GM18499 (cell line): Measurements from ENCODE around the gene TUT7.

Source experiments
- ATAC-seq: cut with Tn5 transposase; IDR thresholded peaks from one replicate; pipeline ENCODE4 v1.9.1; 2021; ENCODE audit warnings: moderate number of reproducible peaks; ENCODE audit not compliant: insufficient read depth, unreplicated experiment

TUT7 gene

GRCh38 chr9:86274821-86275643 lies 79.2 kb downstream of the TUT7 start:
- ATAC-seq, result no peak

- ATAC-seq, result no peak
Measured at GRCh38 chr9:86272221-86272620, 82.0 kb downstream of the TUT7 start.

DNA sequence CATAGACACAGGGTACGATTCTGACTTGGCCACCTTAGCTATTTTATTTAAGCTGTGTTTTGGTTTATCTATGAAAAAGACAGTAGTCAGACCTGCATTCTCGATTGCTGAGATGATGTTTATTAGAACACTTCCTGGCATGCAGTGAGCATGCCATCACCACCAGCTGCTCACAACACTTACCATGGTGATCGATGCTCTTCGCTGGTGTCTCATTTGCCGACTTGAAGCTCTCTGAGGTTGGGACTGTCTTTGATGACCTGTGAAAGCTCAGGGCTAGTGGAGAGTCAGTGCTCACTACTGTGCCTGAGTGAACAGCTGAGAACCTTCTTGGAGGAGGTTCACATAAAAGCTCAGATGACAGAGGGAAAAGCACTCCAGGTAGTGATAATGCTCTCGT lies 90.3 kb downstream of the TUT7 start:
- no peak for ATAC-seq

DNA sequence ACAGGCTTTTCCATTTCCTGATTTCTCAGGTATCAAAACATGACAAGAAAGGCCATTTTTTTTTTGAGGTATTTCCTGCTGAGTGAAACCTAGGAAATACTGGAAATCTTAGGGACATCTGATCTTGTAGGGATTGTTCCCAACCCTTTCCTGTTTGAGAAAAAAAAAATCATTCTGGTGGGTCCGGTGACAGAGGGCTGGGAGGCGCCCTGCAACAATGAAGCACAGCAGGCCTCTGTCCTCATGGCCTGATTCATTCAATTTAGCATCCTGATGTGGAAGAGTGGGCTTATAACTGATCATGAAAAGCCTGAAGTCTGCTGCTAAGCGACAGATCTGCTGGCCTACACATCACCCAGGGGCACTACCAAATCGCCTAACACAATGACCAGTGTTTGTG lies 91.7 kb downstream of the TUT7 start:
- no peak for ATAC-seq

GRCh38 chr9:86259557-86259956 lies 94.7 kb downstream of the TUT7 start, which contains the start of gene C9orf153:
C9orf153 (minus strand) TSS chr9:86259657; CDS start chr9:86229603, 30,054 bp downstream.
- no peak for ATAC-seq

GRCh38 chr9:86257391-86257790 lies 96.8 kb downstream of the TUT7 start:
- no peak for ATAC-seq

- no peak for ATAC-seq
Measured at GRCh38 chr9:86256653-86257052, 97.6 kb downstream of the TUT7 start.

DNA sequence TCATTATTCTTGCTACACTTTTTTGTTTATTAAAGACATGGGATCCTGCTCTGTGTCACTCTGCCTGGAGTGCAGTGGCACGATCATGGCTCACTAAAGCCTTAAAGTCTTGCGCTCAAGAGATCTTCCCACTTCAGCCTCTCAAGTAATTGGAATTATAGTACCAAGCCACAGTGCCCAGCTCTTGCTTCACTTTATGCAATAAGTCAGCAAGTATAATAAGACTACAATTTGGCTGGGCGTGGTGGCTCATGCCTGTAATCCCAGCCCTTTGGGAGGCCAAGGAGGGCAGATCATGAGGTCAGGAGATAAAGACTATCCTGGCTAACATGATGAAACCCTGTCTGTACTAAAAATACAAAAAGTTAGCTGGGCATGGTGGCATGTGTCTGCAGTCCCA lies 100.6 kb downstream of the TUT7 start:
- no peak for ATAC-seq

GRCh38 chr9:86252870-86253269 lies 101.3 kb downstream of the TUT7 start:
- no peak for ATAC-seq

GRCh38 chr9:86250123-86250522 lies 104.1 kb downstream of the TUT7 start:
- no peak for ATAC-seq

- no peak for ATAC-seq
Measured at GRCh38 chr9:86248746-86249145, 105.5 kb downstream of the TUT7 start.

GRCh38 chr9:86246752-86247161 lies 107.5 kb downstream of the TUT7 start:
- no peak for ATAC-seq

DNA sequence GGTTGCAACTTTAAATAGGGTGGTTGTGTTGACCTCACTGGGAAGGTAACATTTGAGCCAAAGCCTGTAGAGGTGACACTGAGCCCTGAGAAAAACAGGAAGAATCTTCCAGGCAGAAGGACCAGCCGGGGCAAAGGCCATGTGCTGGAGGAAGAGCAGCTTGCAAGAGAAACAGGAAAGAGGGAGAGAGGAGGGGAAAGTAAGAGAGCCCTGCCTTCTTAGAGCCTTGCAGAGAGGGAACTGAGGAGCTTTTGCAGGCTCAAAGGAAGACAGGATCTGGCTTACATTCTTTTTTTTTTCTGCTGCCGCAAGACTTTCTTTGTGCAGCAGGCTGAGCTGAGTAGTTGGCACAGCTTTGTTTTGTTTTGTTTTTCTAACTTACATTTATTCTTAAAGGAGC lies 112.1 kb downstream of the TUT7 start:
- ATAC-seq, result no peak

- no peak for ATAC-seq
Measured at GRCh38 chr9:86241216-86241615, 113.0 kb downstream of the TUT7 start.

- ATAC-seq, result no peak
Measured at GRCh38 chr9:86238861-86239770, 115.1 kb downstream of the TUT7 start.
